OCI-M2 (cell line): Measurements from ENCODE around the gene CES3.
"Not testable (repeated sequence)": the region's sequence is repeated elsewhere in the genome, so short reads cannot be mapped to it uniquely, and the experiment has no call there.

ENCODE experiments used
- DNase-seq: peaks from one replicate; lab custom pipeline; 2025; ENCODE audit not compliant: unreplicated experiment; lab: John Stamatoyannopoulos, UW

The CES3 gene

DNA sequence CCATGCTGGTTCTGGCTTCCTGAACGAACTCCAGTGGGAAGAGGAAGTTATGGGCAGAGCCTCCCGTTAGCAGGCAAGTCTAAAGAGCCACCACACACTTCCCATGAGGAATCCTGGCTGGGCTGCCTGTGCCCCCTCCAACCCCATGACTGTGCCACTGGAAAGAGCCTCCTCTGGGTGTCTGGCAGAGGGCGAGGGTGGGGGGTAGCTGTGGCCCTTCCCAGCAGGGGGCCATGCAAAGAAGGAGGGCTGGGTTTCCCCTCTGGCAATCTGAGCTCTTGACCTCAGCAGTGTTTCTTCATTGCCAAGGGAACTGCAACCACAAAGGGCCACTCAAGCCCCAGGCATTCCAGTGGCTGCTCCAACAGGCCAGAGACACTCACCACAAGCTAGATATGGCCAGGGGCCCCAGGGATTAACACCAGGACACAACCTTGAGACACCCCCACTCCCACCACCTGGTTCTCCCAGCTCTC, 34.1 kb upstream of the CES3 start:
- no peak for DNase-seq

DNA sequence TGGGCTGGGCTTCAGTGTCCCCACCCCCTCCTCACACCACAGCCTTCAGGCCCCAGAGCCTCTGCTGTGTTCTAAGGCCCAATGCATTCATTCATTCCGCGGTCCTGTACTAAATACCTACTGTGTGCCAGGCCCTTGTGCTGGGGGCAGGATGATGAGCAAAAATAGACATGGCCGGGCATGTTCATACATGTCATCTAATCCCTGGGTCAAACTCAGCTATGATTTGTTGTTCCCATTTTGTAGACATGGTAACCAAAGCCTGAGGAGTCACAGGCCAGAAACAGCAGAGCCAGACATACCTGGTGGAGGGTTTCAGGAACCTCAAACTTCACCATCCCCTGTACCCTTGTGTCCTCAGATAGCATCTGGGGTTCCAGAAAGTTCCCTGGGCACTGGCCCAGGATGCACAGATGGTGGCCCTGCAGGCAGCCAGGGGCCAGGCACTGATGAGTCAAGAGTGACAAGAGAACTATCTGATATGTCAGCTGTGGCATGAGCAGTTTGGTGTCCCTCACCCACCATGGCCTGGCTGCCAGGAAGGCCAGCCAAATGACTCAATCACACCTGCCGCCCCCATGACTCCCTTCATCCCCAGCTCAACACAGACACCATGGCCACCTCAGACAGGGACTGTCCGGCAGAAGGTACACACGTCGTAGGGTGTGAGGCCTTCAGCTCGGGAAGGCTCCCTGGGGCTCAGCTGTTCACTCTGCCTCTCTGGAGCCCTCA, 33.0 kb upstream of the CES3 start:
- DNase-seq: no peak

DNA sequence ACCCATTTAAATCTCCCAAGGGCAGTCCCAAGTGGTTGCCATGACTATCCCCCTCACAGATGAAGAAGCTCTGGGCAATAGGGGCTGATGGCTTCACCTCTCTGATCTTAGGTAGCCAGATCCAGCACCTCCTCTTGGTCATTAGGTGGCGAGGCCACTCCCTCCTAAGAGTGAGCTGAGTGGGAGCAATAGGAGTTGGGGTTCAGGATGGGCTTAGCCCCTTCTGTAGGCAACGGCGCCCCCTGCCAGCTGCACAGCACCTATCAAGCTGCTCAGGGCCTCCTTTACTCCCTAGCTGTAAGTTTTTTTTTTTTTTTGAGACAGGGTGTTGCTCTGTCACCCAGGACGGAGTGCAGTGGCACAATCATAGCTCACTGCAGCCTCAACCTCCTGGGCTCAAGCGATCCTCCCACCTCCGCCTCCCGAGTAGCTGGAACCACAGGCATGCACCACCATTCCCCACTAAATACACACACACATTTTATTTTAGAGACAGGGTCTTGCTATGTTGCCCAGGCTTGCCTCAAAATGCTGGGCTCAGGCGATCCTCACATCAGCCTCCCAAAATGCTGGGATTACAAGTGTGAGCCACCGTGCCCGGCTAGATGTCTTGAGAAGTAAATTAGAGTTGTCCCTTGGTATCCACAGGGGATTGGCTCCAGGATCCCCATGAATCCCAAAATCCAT, 32.2 kb upstream of the CES3 start:
- no peak for DNase-seq

DNA sequence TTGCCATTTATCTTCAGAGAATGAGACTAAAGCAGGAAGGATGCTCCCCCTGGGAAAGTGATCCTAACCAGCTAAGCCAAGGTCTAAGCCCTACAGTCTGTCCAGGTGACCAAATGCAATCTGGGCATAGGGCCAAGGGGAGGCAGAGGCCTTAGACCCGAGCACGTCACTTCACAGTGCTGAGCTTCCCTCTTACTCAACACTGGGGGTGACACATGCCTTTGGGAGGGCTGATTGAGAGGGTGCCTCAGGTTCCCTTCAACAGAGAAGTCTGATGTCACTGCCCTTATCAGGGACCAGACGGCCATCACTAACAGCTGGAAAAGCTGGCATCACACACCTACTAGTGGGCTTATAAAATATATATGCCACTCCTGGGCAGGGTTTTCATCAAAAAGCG, 30.9 kb upstream of the CES3 start:
- DNase-seq: no peak

GRCh38 chr16:66931665-66932064, 29.4 kb upstream of the CES3 start:
- DNase-seq: no peak

DNA sequence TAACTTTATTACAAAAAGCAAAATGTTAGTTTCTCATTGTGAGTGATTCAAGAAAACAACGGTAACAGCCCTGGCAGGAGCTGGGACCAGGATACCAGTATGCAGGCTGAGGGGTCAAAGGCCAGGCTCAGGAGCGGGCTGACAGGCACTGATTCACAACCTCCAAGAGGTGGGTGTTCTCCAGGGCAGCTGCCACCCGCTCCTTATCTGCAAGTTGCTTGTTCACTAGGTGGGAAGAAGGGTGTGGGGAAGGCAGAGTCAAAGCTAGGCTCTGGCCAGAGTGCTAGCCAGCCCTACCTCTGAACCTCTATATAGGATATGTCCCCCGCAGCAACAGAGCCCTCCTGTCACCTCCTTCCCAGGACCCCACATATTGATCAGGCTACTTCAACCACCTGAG, 29.0 kb upstream of the CES3 start:
- no peak for DNase-seq

DNA sequence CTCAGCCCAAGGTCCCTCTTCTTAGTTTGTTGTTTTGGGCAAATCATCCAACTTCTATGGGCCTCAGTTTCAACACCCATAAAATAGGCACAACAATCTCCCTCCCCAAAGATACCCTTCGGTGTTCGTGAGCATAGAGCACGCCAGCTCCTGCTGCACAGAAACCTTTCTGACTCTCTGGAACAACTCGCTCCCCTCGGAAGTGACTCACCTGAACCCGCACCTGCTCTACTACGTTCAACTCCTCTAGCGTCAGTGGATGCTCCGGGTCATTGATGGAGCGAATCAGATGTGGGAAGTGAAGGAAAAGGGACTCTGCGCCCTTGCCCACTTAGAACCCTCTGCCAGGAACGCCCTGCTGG, 27.3 kb upstream of the CES3 start:
- DNase-seq: no peak

DNA sequence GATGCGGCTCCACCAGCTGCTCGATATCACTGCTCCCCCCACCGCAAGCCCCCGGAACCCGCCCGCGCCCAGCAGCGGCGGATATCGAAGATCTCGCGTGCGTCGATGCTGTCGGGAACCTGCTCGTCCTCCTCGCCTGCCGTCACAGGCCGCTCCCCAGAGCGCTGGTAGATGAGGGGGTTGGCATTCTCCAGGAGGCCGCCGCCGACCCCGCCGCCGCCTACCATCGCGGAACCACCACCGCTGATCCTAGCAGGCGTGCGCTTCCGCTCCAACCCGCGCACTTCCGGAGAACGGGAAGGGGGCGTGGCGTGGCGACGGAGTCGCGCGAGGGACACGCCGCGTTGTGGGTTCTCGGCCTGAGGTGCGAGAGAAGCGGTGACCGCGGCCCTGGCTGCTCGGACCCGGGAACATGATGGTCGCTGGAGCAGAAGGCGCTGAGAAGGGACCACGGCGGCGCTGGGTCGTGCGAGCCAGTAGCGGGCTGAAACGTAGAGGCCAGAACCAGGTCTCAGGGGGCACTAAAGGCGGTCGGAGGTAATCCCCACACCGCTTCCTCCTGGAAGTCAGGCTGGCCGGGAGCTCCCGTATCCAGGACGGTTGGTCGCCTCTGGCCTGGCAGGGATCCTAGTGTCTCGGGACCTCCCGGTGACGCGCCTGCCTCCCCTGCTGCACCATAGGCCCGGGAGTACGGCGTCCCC, 26.8 kb upstream of the CES3 start, which contains the start of gene CIAO2B:
CIAO2B (minus strand) TSS at position 265 of the 701 bp plus-strand sequence; CDS start at position 227, 38 bp downstream.
- no peak for DNase-seq

DNA sequence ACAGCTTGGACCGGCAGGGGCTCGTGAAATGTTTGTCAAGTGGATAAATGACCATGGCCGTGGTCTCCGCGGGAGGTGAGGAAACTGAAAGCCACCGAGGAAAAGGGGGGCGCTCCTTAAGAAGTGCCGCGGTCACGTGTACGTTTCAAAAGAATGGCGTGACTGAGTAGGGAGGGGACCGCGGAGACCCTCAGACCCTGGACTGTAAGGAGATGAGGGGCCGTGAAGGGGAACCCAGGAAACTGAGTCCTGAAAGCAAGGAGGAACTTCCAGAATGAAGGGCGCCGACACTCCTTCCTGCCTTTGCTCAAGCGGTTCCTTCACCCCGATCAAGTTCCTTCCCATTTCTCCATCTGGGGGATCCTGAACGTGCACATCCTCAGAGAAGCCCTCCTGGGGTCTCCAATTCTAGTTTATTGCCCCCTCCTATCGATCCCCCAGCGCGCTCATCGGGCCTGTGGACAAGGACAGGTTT, 26.2 kb upstream of the CES3 start:
- DNase-seq: not testable (repeated sequence)

- DNase-seq: no peak
Measured at GRCh38 chr16:66935314-66936011, 25.6 kb upstream of the CES3 start, which contains the start of gene CES2. TSS of gene CES2 (plus strand) at chr16:66935516. CDS start at chr16:66935636, 120 bp downstream.

DNA sequence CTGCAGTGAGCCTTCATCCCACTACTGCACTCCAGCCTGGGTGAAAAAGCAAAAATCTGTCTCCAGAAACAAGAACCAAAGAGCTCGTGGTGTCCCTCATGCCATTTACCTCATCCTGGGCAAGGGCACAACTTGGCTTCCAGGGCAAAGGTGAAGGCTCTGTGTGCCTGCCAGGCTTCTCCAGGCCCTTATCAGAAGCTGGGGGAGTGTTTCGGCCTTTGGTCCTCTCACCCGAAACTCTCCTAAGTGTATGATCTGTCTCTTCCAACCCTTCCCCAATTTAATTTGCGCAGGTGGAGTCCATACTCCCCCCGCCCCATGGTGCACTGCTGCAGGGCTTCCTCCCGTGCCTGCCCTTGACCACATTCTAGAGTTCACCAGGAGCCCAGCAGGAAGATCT, 24.6 kb upstream of the CES3 start:
- DNase-seq: no peak

DNA sequence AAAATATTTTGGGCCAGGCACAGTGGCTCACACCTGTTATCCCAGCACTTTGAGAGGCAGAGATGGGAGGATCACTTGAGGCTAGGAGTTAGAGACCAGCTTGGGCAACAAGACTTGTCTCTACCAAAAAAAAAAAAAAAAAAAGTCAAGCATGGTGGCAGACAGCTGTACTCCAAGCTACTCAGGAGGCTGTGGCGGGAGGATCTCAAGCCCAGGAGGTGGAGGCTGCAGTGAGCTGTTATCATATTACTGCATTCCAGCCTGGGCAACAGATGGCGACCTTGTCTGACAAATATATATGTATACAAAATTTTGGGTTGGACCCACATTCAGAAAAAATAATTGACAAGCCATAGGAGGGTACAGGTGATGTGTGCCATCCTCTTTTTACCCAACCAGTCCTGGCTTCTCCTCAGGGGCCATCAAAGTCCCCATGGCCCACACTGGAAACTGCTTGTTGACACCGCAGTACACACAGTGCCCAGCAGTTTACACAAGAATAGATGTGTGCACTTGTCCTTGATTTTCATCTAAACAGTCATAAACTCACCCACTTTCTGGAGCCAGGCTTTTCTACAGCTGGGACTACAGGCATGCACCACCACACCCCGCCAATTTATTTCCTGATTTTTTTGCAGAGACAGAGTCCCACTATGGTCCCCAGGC, 24.0 kb upstream of the CES3 start:
- DNase-seq: no peak

DNA sequence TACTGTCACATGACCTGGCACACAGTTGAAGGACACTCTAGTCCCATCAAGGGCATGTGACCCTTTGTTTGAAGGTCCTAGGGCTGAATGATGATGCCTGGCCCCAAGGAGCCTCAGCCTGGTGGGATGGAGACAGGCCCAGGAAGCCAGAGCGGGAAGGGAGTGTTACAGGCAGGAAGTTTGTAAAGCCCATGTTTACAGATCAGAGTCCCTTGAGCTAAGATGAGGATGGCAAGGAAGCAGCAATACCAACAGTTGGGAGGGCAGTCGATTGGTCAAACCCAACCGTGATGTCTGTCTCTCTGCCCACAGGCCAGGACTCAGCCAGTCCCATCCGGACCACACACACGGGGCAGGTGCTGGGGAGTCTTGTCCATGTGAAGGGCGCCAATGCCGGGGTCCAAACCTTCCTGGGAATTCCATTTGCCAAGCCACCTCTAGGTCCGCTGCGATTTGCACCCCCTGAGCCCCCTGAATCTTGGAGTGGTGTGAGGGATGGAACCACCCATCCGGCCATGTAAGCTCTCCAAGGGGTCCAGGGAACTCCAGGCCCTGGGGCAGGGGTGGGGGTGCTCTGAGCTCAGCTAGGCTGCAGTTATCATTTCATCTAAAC, 23.2 kb upstream of the CES3 start:
- no peak for DNase-seq

GRCh38 chr16:66939366-66939765, 21.7 kb upstream of the CES3 start:
- DNase-seq: no peak

- DNase-seq: no peak
Measured at GRCh38 chr16:66940236-66940635, 20.8 kb upstream of the CES3 start.

- no peak for DNase-seq
Measured at GRCh38 chr16:66942981-66943380, 18.1 kb upstream of the CES3 start.

DNA sequence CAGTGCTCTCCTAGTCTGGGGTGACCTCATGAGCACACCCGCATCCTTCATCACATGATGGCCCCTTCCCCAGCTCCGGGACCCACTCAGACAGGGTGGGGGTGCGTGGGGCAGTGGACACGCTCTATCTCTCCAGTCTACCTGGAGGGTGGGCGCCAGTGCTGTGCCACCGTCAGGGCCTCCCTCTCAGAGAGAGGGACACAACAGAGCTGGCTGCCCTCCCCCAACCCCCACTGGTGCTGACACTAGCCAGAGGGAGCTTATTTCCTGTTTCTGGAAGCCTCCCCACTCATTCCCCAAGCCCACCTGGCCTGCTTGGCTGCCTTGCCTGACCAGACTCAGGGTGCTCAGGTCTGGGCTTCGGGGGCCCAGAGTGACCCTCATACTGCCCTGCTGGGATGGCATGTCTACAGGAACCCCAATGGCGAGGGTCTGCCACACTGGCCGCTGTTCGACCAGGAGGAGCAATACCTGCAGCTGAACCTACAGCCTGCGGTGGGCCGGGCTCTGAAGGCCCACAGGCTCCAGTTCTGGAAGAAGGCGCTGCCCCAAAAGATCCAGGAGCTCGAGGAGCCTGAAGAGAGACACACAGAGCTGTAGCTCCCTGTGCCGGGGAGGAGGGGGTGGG, 17.5 kb upstream of the CES3 start:
- DNase-seq: no peak

DNA sequence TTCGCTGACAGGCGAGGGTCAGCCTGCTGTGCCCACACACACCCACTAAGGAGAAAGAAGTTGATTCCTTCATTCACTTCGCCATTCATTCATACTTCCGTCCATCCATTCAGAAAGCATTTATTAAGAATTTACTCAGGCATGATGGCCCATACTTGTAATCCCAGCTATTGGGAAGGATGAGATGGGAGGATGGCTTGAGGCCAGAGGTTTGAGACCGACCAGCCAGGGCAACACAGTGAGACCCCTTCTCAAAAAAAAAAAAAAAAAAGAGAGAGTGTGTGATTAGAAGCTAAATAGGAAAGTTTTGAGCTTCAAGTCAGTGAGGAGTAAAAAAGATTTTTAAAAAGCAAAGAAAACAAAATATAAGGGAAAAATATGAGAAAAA, 17.0 kb upstream of the CES3 start:
- no peak for DNase-seq

DNA sequence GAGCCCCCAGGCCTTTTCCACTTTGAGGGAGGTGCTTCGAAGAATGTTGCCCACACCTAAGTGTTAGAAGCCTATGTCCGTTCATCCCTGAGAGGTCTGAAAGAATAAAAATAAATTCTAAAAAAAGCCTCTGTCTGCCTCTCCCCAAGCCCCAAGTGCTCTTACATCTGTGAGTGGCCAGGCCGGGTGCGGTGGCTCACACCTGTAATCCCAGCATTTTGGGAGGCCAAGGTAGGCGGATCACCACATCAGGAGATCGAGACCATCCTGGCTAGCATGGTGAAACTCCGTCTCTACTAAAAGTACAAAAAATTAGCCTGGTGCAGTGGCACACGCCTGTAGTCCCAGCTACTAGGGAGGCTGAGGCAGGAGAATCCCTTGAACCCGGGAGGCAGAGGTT, 16.1 kb upstream of the CES3 start:
- DNase-seq: not testable (repeated sequence)

DNA sequence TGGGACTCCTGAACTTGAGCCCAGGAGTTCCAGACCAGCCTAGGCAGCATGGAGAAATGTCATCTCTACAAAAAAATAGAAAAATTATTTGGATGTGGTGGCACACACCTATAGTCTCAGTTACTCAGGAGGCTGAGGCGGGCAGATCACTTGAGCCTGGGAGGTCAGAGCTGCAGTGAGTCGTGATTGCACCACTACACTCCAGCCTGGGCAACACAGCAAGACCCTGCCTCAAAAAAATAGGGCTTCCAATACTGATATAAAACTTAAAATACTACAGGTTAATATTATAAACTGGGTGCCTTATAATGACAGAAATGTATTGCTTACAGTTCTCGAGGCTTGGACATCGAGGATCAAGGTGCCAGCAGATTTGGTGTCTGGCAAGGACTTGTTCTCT, 15.1 kb upstream of the CES3 start:
- DNase-seq: no peak
